ENCODE measurements around the gene KLHL3. TPM values are rescaled to one million over a fixed set of nuclear protein-coding genes. Genes with fewer than 3 reads are reported as not detected.

The KLHL3 gene
- total and polyA plus RNA-seq, 11 donors = 8.3 to 77.6 (median 26.1) TPM

GRCh38 chr5:137611011-137611580, 124.8 kb downstream of the KLHL3 start:
- Histone ChIP-seq H3K36me3 (no peaks in the 10 kb centered on the region), H3K4me3 (no peak overlapping the region), H3K4me1 (no peaks in the 10 kb centered on the region), H3K9me3 (no peaks in the 10 kb centered on the region), H3K27ac (no peak overlapping the region), H3K27me3 (no peaks in the 10 kb centered on the region)
- 84 to 90% (median 87%) methylated on average over 3 to 4 of the region's 4 CpGs for WGBS, 4 donors
- no peak for TF ChIP-seq POLR2A (IDR thresholded peaks at IDR 0.05)
- no peak for TF ChIP-seq CTCF (IDR thresholded peaks at IDR 0.05)
- DNase-seq (no peak), ATAC-seq (no peak)
- intact Hi-C loops (cut with DNase I) = loop anchor here in 1 of 10 donors (10.0 kb wide), 1 partner anchor 806 kb away; no protein-coding TSS in a partner anchor

GRCh38 chr5:137610598-137610997, 125.3 kb downstream of the KLHL3 start:
- Histone ChIP-seq H3K4me3 (no peak overlapping the region), H3K36me3 (no peaks in the 10 kb centered on the region), H3K27ac (no peak overlapping the region), H3K27me3 (no peaks in the 10 kb centered on the region), H3K4me1 (no peaks in the 10 kb centered on the region), H3K9me3 (no peaks in the 10 kb centered on the region)
- no peak for ATAC-seq
- DNase-seq = no peak
- 87 to 92% (median 91%) methylated on average over 4 of the region's 4 CpGs for WGBS, 4 donors
- intact Hi-C loops (cut with DNase I) = loop anchor here in 1 of 10 donors (10.0 kb wide), 1 partner anchor 806 kb away; no protein-coding TSS in a partner anchor
- TF ChIP-seq CTCF (IDR thresholded peaks at IDR 0.05) (no peak), POLR2A (IDR thresholded peaks at IDR 0.05) (no peak)

- Histone ChIP-seq H3K27me3 (peaks cover 0 to 6% (median 0%) of the 10 kb centered on the region in 9 donors), H3K4me1 (no peaks in the 10 kb centered on the region), H3K27ac (no peak overlapping the region), H3K4me3 (no peak overlapping the region), H3K36me3 (no peaks in the 10 kb centered on the region), H3K9me3 (no peaks in the 10 kb centered on the region)
- ATAC-seq = no peak
- 84 to 97% (median 89%) methylated on average over 2 of the region's 2 CpGs for WGBS, 4 donors
- no peak for DNase-seq
- intact Hi-C loops (cut with DNase I) = loop anchor here in 5 of 10 donors (5.0 to 10.0 kb wide), 4 partner anchors 104 to 294 kb away; no protein-coding TSS in a partner anchor
- TF ChIP-seq POLR2A (IDR thresholded peaks at IDR 0.05) (no peak), CTCF (IDR thresholded peaks at IDR 0.05) (no peak)
Measured at GRCh38 chr5:137609127-137609526, 126.8 kb downstream of the KLHL3 start.

- intact Hi-C loops (cut with DNase I) = loop anchor here in 5 of 10 donors (5.0 to 10.0 kb wide), 4 partner anchors 103 to 293 kb away; no protein-coding TSS in a partner anchor
- Histone ChIP-seq H3K27me3 (peaks cover 0 to 6% (median 0%) of the 10 kb centered on the region in 9 donors), H3K4me3 (no peak overlapping the region), H3K9me3 (no peaks in the 10 kb centered on the region), H3K27ac (no peak overlapping the region), H3K4me1 (no peaks in the 10 kb centered on the region), H3K36me3 (no peaks in the 10 kb centered on the region)
- TF ChIP-seq POLR2A (IDR thresholded peaks at IDR 0.05) (no peak), CTCF (IDR thresholded peaks at IDR 0.05) (no peak)
- 74 to 92% (median 80%) methylated on average over 5 of the region's 5 CpGs for WGBS, 4 donors
- ATAC-seq (no peak), DNase-seq (no peak)
Measured at GRCh38 chr5:137607771-137608170, 128.1 kb downstream of the KLHL3 start.
